GM18861 (cell line): Measurements from ENCODE around the gene HBEGF.

Experiments
- ATAC-seq: cut with Tn5 transposase; IDR thresholded peaks from one replicate; pipeline ENCODE4 v1.9.1; 2021; ENCODE audit not compliant: unreplicated experiment

The HBEGF gene, protein sequence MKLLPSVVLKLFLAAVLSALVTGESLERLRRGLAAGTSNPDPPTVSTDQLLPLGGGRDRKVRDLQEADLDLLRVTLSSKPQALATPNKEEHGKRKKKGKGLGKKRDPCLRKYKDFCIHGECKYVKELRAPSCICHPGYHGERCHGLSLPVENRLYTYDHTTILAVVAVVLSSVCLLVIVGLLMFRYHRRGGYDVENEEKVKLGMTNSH

GRCh38 chr5:140346348-140347221 lies at the start of gene HBEGF:
Gene HBEGF, minus strand, starts transcription at chr5:140346603. Its CDS starts 275 bp downstream, at chr5:140346328.
- peak; percentile 58 for ATAC-seq

DNA sequence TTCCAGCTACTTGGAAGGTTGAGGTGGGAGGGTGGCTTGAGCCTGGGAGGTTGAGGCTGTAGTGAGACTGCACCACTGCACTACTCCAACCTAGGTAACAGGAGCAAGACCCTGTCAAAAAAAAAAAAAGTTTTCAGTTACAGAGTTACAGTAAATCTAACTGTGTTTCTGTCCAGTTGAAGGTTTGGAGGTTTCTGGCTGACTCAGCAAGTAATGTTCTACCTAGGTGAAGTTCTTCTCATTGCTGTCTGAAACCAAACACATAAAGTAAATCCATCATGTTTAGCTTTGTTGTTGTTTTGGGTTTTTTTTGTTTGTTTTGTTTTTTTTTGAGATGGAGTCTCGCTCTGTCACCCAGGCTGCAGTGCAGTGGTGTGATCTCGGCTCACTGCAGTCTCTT lies 47.3 kb upstream of the HBEGF start:
- ATAC-seq = no peak

DNA sequence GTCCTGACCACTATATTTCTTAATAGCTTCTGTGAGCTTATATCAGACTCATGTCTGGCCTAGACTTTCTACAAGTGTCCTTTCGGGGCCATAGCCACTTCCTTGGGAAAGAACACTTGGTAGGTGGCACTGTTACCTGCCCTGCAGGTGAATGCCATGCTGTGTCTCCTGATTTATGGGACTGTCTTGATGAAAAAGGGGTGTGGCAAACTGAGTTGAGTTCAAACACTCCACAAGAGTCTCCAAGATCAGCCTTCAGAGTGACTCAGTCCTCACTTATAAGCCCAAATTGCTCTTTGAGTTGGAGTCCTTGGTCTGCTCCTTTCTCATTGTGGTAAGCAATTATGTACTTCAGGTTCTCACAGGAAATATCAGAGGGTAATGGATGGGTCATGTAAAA lies 45.3 kb upstream of the HBEGF start:
- no peak for ATAC-seq

GRCh38 chr5:140391312-140391711 lies 44.9 kb upstream of the HBEGF start:
- no peak for ATAC-seq

- ATAC-seq = no peak
These were observed 41.6 kb upstream of the HBEGF start for GRCh38 chr5:140388052-140388451.

DNA sequence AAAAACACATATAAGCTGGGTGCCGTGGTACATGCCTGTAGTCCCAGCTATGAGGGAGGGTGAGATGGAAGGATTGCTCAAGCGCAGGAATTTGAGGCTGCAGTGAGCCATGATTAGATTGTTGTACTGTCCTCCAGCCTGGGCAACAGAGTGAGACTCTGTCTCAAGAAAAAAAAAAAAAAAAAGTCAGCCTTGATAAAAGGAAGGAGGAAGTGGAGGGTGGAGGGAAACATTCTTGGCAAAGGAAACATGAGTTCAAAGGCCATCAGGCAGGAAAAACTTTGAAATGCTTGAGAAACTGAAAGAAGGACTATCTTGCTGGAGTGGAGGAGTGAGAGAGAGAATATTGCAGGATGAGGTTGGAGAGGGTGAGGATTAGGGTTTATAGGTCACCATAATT lies 36.9 kb upstream of the HBEGF start:
- no peak for ATAC-seq

DNA sequence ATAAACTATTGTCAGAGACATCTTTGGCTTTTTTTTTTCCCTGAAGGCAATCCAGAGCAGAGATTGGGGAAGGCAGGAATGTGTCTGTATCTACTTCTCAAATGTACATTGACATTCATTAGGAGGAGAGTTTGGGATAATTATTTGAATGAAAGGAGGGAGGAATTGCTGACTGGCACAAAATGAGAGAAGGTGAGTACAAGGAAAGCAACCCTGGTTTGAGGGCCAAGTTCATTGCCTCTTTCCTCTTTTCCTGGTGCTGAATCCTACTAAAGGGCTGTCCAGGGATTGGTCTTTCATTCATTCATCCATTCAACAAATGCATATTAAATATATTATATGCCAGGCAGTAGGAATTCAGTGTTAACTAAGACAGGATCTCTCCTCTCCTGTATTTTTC lies 36.5 kb upstream of the HBEGF start:
- ATAC-seq = no peak

- no peak for ATAC-seq
These were observed 35.6 kb upstream of the HBEGF start for GRCh38 chr5:140381972-140382371.

GRCh38 chr5:140381351-140381750 lies 34.9 kb upstream of the HBEGF start:
- no peak for ATAC-seq

DNA sequence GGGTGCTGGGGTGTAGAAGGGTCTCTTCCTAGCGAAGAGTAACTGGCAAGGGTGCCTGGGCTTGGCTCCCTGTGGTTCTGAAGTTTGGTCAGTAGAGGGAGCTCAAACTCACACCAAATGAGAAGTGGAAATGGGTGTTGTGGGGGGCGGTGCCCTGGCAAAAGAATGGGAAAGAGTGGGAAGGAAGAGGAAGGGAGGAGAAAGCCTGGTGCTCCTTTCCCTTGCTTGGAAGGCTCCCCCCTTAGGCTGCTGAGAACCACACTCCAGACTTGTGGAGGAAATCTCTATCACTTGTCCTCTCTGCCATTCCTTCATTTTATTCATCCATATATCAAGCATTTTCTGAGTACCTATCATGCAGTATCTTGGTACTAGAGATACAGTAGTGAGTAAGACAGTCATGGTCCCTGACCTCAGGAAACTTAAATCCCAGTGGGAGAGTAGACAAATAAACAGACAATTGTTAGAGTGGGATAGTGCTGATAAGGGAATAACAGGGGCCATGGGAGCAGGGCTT lies 26.6 kb upstream of the HBEGF start:
- ATAC-seq = no peak

DNA sequence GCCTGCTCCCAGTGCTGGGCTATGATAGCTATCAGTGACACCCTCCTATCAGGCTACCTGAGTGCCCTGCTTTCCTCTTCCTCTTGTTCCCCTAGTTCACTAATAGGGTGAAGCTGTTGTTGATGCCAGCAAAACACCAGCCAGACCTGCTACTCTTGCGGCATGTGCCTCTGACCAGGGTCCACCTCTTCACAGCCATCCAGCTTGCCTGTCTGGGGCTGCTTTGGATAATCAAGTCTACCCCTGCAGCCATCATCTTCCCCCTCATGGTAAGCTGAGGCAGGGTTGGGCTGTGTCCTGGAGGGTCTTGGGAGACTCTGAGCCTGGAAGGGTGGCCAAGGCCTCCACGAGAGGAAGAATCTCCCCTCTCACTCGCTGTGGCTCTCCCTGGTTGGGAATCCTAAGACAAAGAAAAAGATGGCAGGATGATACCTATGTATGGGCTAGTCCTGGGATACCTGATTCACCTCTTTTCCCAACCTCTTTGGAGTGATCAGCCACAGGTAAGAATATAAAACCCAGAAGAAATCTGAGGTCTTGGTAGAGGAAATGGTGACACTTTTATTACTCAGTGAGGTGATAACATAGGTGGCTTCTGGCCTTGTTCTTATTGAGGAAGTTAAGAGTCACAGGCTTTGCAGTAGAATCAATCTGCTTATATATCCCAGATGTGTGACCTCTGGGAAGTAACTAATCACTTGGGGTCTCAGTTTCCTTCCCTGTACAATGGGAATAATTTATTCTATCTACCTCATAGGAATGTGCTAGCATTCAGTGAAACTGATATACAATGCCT lies 25.2 kb upstream of the HBEGF start:
- ATAC-seq = no peak

GRCh38 chr5:140367256-140368013 lies 21.0 kb upstream of the HBEGF start:
- no peak for ATAC-seq

- no peak for ATAC-seq
These were observed 20.3 kb upstream of the HBEGF start for GRCh38 chr5:140366589-140367255.

DNA sequence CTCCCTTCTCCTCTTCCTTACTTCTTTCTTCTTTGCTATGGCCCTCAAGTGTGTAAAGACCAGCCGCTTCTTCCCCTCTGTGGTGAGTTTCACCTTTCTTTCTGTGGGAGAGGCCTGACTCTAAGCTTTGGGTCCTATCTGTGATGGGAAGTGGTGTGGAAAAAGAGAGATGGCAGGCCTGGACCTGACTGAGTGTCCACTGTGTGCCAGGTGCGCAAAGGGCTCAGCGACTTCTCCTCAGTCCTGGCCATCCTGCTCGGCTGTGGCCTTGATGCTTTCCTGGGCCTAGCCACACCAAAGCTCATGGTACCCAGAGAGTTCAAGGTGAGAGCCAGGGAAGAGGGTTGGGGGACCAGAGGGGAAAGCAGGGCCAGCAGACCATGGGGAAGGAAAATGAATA lies 19.5 kb upstream of the HBEGF start:
- no peak for ATAC-seq

DNA sequence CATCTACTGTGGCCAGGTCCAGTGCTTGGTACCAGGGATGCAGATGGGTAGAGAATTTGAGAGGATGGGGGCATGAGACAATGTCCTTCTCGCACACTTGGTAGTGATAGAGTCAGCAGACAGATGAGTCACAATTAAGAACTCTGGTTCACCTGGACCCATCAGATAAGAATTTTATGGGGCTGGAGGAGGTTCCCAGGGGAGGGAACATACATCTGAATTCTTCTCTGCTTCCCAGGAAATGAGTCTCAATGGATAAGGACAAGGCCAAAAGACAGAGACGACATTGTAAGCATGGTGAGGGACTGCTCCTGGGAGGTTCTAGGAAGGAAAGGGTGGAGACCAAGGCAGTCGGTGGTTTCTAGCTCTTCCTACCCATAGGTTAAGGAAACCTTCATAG lies 18.9 kb upstream of the HBEGF start:
- no peak for ATAC-seq

DNA sequence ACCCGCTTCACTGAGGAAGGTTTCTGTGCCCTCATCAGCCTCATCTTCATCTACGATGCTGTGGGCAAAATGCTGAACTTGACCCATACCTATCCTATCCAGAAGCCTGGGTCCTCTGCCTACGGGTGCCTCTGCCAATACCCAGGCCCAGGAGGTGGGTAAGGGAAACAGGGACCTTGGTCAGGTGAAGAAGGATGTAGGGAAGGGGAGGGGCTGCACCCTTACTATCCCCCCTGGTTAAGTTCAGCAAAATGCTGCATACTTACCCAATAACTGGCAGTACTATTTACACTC lies 18.0 kb upstream of the HBEGF start:
- ATAC-seq = no peak

DNA sequence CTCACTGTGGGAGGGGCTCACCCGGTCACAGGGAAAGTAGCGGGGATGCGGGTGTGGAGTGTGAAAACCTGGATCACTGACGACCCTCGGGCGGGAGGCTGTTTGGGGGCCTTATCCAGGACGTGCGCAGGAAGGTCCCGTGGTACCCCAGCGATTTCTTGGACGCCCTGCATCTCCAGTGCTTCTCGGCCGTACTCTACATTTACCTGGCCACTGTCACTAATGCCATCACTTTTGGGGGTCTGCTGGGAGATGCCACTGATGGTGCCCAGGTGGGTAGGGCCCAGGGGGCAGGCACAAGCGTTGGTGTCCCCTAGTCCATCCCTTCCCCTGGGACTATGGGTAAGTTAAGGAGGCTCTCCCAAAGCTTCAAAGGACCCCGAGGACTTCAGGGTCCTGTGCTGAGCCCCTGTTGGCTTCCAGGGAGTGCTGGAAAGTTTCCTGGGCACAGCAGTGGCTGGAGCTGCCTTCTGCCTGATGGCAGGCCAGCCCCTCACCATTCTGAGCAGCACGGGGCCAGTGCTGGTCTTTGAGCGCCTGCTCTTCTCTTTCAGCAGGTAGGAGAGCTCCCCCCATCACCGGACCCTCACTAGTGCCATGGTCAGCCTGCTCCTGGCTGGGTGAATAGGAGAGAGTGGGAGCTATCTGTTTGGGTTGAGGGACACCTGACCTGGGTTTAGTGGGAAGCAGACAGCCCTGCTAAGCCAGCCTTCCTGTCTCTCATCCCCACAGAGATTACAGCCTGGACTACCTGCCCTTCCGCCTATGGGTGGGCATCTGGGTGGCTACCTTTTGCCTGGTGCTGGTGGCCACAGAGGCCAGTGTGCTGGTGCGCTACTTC lies 17.4 kb upstream of the HBEGF start:
- ATAC-seq = no peak

DNA sequence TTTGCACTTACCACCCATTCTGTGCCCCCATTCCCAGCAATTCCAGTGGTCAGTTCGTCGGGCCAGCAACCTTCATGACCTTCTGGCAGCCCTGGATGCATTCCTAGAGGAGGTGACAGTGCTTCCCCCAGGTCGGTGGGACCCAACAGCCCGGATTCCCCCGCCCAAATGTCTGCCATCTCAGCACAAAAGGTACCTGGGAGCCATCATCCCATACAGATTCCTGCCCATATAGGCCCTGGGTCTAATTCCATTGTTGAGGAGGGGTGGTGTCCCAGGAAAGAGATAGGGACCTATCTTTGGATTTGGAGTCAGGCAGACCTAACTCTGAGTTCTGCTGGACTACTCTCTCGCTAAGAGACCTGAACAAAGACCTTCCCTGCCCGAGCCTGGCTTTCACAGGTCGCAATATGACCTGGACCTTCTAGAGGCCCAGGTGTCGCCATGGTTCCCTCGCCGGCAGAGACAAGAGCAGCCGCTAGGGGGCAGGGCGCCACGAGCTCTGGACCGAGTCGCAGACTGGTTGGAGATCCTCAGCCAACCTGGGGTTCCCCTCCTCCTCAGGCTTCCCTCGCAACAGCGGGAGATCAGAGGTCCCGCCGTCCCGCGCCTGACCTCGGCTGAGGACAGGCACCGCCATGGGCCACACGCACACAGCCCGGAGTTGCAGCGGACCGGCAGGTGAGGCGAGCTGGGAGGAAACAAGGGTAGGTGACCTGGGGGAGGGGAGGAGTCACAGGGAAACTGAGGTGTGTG lies 16.6 kb upstream of the HBEGF start:
- ATAC-seq = peak; percentile 84

GRCh38 chr5:140362311-140362710 lies 15.9 kb upstream of the HBEGF start:
- ATAC-seq = no peak
